HG02981 (cell line): ENCODE data around the gene HMGXB3.
A peak's percentile ranks its signal among the peaks of the same experiment; 100 is the strongest.

Experiments
- ATAC-seq: cut with Tn5 transposase; IDR thresholded peaks from one replicate; pipeline ENCODE4 v1.9.1; 2021; ENCODE audit warnings: mild to moderate bottlenecking, moderate library complexity; ENCODE audit not compliant: unreplicated experiment

The HMGXB3 gene

GRCh38 chr5:150067405-150067960 is 66.9 kb downstream of the HMGXB3 start:
- ATAC-seq: no peak

DNA sequence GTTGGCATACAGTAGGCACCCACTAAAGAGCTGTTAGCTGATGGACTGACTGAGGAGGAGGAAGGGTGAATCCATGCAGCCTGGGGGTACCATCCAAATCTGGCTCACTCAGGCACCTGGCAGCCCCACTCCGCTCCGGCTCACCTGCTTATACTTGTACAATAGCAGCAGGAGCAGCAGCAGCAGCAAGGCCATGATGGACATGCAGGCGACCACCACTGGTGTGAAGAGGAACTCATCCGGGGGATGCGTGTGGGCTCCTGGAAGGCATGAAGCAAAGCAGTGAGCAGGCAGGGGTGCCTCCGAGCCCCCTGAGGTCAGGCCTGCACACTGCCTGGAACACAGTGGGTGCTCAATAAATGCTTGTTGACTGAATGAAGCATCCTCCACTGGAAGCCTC is 67.5 kb downstream of the HMGXB3 start:
- no peak for ATAC-seq

DNA sequence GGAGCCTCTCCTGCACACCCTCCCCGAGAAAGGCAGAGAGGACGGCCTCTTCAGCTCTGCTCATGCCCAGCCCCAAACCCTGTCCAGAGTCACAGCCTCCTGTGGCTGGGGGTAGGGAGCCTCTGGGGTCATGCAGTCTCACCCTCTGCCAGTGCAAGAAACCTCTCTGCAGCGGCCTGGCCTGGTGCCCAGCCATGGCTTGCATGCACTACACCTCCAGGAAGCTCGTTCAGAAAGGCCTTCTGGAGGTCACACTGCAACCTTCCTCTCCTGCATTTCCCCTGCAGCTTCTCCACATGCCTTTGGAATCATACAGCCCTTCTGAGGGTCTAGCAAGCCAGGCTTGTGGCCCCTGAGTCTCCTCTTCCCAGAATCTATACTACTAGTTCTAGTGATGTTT is 67.9 kb downstream of the HMGXB3 start:
- ATAC-seq: no peak

DNA sequence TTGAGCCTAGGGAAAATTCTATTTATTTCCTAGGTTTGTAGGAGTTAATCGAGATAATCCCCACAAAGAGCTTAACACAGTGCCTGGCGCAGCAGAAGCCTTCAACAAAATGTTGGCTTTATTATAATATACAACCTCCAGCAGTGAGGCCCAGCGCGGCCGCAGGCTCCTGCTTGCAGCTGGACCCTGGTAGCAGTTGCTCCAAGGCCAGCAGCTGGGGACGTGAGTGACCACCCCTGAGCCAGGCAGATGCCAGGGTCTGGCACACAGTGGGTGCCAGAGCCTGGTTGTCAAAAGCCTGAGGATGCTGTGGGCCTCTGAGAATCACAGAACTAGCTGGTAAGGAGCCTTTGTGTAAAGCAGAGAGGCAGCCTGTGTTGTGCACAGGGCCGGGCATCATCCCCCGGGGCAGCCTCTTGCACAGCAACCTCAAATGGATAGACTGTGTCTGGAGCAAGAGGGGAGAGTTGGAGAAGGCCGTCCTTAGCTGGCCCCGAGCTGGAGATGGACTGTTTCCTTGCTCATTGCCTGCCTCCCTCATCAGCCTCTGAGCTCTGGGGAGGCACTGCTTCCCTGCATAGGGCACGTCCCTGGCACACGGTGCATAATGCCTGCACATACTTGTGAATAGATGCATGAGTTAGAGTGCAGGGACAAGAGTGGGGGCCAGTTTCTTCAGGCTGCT is 68.6 kb downstream of the HMGXB3 start:
- no peak for ATAC-seq

DNA sequence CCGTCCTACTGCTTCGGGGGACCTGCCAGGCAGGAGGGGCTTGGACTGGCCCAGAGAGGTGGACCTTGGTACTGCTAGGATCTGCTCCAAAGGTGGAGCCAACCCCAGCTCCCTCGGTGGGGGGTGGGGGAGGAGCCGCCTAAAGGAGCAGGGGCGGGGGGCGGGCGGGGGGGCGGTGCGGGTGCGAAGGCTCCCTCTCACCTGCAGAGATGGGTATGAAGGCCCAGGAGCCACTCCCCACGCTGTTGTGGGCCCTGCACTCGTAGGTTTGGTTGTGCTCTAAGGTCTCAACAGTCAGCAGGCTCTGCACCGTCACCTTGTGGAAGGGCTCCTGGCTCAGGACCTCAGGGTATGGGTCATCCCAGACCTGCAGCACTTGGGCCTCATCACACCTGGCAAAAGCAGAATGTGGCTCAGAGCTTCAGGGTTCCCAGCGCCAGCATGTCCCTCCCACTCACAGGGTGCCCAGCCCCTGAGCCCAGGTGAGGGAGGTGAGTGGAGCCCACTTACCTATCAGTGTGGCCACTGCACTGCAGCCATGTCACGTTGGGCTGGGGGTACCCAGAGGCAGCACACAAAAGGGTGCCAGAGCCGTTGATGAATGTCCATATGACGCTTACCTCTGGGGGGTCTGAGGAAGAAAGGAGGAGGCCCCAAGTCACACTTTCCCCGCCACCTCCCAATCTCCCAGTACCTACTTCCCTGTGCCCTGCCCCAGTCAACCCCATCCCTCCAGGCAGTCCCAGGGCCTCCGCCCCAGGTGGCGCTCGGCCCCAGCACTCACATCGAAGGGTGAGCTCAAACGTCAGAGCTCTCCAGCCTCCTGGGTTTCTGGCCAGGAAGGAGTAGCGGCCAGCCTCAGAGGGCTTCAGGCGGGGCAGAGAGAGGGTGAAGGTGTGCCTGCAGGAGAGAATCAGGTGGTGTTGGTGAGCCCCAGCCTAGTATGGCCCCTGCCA is 69.4 kb downstream of the HMGXB3 start:
- no peak for ATAC-seq

DNA sequence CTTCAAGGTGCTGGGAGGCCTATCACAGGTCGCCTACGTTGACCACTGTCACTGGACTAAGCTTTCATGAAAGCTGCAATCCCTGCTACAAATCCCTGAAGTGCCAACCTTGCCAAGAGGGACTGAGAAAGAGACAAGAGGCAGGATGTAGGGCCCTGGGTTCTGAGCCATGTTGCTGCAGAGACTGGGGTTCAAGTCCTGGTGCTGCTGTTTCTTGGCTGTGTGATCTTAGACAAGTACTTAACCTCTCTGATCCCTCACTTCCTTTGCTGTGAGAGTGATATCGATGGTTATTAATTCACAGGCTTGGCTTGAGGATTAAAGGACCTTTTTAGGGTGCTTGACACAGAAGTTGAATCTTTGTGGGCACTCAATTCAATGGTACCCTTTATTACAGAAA is 70.3 kb downstream of the HMGXB3 start:
- no peak for ATAC-seq

DNA sequence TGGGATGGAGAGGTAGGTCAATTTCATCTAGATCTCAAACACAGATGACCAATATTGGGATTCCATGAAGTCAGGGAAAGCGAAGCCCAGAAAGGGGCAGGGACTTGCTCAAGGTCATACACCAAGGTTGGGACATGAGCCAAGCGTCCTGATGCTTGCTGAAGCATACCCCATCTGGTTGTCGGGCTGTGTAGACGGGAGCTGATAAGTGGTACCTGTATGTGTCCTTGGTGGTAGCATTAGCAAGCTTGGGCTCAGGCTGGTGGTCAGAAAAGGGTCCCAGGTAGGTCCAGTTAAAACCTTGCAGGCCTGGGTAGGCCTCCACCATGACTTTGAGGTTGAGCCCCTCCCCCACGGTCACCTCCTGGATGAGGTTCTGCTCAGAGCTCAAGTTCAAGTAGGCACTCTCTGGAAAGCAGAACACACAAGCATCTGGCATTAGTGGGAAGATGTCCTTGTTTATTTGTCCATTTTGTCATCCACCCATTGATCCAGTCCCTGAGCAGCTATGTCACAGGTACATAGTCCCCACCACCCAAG is 72.6 kb downstream of the HMGXB3 start:
- ATAC-seq: no peak

DNA sequence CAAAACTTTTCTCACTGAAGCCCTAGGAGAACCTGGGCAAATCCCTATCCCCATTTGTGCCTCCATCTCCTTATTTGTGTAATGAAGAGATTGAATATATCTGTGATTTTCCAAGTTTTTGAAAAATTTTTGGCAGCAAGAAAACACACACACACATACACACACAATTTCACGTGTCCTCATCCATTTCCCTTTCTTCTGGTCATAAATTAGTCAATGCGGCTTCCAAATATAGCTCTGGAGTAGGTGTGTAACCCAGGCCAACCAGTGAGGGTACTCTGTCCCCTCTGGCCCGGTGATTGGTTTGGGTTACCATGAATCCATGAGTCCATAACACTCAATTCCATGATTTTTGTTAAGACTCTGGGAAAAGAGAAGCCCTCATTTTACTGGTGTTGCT is 73.1 kb downstream of the HMGXB3 start:
- ATAC-seq: no peak

- no peak for ATAC-seq
Observed at GRCh38 chr5:150075233-150075632, 74.7 kb downstream of the HMGXB3 start.

GRCh38 chr5:150075806-150076205 is 75.3 kb downstream of the HMGXB3 start:
- no peak for ATAC-seq

- ATAC-seq: no peak
Observed at GRCh38 chr5:150077060-150077459, 76.5 kb downstream of the HMGXB3 start.

DNA sequence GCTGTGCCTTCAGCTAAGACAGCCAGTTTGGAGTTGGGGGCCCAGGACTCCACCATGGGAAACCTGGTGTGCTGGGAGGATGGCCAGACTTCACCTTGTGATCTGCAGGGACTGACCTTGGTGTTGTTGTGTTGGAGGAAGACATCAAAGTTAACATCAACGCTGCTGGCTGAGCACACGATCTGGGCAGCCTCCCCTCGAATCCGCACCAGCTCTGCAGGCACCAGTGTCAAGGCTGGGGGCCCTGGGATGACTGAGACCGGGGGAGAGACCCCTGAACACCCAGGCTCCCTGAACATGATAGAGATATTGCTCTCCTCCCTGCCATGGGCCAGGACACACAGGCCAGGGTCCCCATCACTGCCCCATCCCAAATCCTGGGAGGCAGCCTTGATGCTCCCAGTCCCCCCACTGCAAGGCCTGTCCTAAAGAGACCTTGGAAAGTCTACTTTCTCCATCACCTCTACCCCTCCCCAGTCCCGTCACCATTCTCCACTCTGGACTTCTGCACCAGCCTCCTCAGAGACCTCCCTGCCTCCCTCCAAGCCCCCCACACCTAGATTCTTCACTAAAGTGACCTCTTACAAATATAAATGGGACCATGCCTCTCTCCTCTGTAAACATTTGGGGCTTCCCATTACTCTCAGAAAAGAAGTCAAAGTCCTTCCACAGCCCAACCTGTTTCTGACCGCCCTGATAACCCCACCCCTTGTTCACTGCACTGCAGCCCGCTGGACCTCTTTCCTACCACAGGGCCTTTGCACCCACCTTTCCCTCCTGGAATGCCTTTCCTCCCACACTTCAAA is 77.7 kb downstream of the HMGXB3 start:
- no peak for ATAC-seq

DNA sequence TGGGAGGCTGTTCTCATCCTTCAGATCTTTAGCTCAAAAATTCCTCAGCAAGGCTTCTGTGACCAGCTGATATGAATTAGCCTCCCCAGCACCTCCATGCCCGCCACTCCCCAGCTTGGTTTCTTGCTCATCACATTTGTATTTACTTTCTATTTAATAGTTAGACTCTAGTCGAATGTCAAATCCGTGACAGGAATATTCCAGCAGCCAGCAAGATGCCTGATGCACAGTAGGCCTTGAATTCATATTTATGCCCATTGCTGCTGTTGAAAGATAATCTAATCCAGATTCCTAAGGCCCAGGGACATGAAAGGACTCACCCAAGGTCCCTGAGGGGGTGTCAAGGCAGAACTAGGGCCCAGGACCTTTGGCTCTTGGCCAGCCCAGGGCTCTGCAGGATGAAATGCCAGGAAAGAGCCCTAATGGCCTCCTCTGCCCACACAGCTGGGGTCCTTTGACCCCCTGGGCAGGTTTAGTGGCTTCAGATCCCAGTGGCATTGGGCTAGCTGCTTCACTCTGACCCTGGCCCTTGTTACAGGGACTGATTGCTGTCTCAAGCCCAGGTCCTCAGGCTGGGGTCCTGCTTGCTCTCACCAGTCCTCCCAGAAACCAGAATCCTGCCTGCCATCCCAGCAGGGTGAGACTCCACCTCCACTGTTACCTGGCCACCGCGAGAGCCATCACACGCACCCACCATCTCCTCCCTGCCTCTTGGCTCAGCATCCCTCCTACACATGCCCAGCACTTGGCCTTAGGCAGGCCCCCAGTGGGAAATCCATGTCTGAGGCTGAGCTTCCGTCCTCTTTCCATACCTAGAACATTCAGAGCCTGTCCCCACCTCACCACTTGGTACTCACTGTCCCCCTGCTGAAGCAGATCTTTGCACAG is 78.5 kb downstream of the HMGXB3 start:
- ATAC-seq: no peak

- ATAC-seq: no peak
Observed at GRCh38 chr5:150079909-150080461, 79.4 kb downstream of the HMGXB3 start.

GRCh38 chr5:150080696-150081435 is 80.3 kb downstream of the HMGXB3 start:
- ATAC-seq: no peak

DNA sequence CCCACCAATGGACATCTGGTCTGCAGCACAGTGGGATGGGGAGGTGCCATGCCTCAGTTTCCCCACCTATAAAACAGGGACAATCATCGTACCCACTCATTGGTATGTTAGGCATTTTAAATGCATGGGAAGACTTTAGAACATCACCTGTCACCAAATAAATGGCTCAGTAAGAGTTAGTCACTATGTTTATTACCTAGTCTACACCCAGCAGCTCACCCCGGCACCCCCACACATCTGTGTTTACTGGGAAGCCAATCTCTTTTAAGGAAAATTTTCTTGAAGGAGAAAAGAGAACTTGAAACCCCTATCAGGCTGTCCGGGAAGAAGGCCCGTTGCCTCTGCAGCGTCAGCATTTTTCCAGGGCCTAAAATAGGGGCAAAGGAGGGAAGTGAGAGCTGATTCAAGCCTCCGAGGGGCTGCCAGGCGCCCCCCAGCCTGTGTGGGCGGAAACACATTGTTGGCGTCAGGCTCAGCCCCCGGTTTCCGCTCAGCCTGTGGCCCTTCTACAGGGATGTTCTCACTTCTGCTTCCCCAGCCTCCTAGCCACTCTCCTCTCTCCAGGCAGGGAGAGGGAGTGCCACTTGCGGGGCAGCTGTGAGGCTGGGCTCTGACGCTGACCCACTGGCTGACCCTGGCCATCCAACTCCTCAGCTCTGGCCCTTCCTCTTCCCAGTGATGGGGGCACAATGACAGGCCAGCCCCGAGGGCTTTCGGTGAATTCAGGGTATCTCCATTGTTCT is 81.2 kb downstream of the HMGXB3 start:
- peak; percentile 68 for ATAC-seq

- peak; percentile 17 for ATAC-seq
Observed at GRCh38 chr5:150082374-150082773, 81.8 kb downstream of the HMGXB3 start.

- ATAC-seq: no peak
Observed at GRCh38 chr5:150082889-150083288, 82.3 kb downstream of the HMGXB3 start.
